Fibroblast of lung (primary cell): ENCODE measurements around the gene ZSCAN31. TPM values are rescaled to one million over a fixed set of nuclear protein-coding genes. Genes with fewer than 3 reads are reported as not detected.

Source experiments
- DNase-seq, 2 donors: peaks; one replicate each; pipeline versions ENCODE4 v3.0.0 to v3.0.0-alpha.2; 2010; ENCODE audit warnings: low read depth in 2 of 2
- H2AFZ ChIP-seq: 2 replicates; pipeline ENCODE4 v1.5.1; 2012; ENCODE audit warnings: low read length, control low read depth, inconsistent platforms
- H3K27ac ChIP-seq: 2 replicates; pipeline ENCODE4 v1.5.1; 2011; ENCODE audit warnings: low read length, control low read depth; ENCODE audit not compliant: insufficient read depth
- H3K27me3 ChIP-seq: 2 replicates; pipeline ENCODE4 v1.5.1; 2011; ENCODE audit warnings: mild to moderate bottlenecking, low read length; ENCODE audit not compliant: control insufficient read depth, insufficient read depth
- H3K36me3 ChIP-seq: 2 replicates; pipeline ENCODE4 v1.5.1; 2011; ENCODE audit warnings: low read length; ENCODE audit not compliant: control insufficient read depth, insufficient read depth
- H3K4me1 ChIP-seq: 2 replicates; pipeline ENCODE4 v1.5.1; 2011; ENCODE audit warnings: low read length; ENCODE audit not compliant: control insufficient read depth, insufficient read depth; ENCODE audit errors: extremely low read depth
- H3K4me2 ChIP-seq: 2 replicates; pipeline ENCODE4 v1.5.1; 2011; ENCODE audit warnings: low read length, control low read depth; ENCODE audit not compliant: insufficient read depth; ENCODE audit errors: extremely low read depth
- H3K4me3 ChIP-seq, 4 experiments: fragments of 200-600 bp in 1 of 4; sonication (generic) in 1 of 4; replicated peaks in 1 of 4; 2 replicates each; pipeline ENCODE4 v1.5.1; 2011 to 2016; ENCODE audit warnings: low read length in 4 of 4, low read depth in 3 of 4, mild to moderate bottlenecking in 3 of 4, control low read depth in 2 of 4, inconsistent platforms in 1 of 4, mixed read lengths in 1 of 4; ENCODE audit not compliant: insufficient read depth in 1 of 4; ENCODE audit errors: control extremely low read depth in 1 of 4
- H3K79me2 ChIP-seq: 2 replicates; pipeline ENCODE4 v1.5.1; 2012; ENCODE audit warnings: mild to moderate bottlenecking, low read length, inconsistent platforms; ENCODE audit not compliant: control insufficient read depth, insufficient read depth
- H3K9ac ChIP-seq: 2 replicates; pipeline ENCODE4 v1.5.1; 2011; ENCODE audit warnings: mild to moderate bottlenecking, low read length, control low read depth; ENCODE audit not compliant: insufficient read depth
- H3K9me3 ChIP-seq: 2 replicates; pipeline ENCODE4 v1.5.1; 2012; ENCODE audit warnings: low read depth, low read length; ENCODE audit not compliant: control insufficient read depth, insufficient read depth
- H4K20me1 ChIP-seq: 2 replicates; pipeline ENCODE4 v1.5.1; 2011; ENCODE audit warnings: low read length; ENCODE audit not compliant: control insufficient read depth, insufficient read depth; ENCODE audit errors: extremely low read depth
- EZH2 ChIP-seq: IDR thresholded peaks from 2 replicates; pipeline ENCODE4 v1.5.1; 2012; ENCODE audit warnings: low read length, control low read depth, mild to moderate bottlenecking; ENCODE audit errors: missing control alignments
- polyA plus RNA-seq, 2 donors: library from polyadenylated mRNA; depleted of rRNA in 1 of 2; stranded (reverse) in 1 of 2; unstranded in 1 of 2; fragments of >200 nt; gene quantifications; 2 replicates each; pipeline ENCODE4 v1.2.1, GENCODE V29; 2011 to 2012; ENCODE audit warnings: missing spikeins in 1 of 2
- total RNA-seq: library from RNA; depleted of rRNA; stranded (reverse); fragments of >200 nt; gene quantifications from 2 replicates; pipeline ENCODE4 v1.2.1, GENCODE V29; 2014
- TF ChIP-seq, protein P1 (sequence below), 2 donors: IDR thresholded peaks in 1 of 2; conservative IDR thresholded peaks in 1 of 2; 1 replicate in 1 of 2; 2 replicates in 1 of 2; pipeline ENCODE4 v1.5.1; 2011 to 2012; ENCODE audit warnings: low read length in 2 of 2, control low read depth in 1 of 2, inconsistent platforms in 1 of 2, low read depth in 1 of 2, mild to moderate bottlenecking in 1 of 2

ZSCAN31 gene
- total and polyA plus RNA-seq, 2 donors (not counting 1 experiment from before 2014, with no cell fraction given) = 2.9 to 5.0 TPM

DNA sequence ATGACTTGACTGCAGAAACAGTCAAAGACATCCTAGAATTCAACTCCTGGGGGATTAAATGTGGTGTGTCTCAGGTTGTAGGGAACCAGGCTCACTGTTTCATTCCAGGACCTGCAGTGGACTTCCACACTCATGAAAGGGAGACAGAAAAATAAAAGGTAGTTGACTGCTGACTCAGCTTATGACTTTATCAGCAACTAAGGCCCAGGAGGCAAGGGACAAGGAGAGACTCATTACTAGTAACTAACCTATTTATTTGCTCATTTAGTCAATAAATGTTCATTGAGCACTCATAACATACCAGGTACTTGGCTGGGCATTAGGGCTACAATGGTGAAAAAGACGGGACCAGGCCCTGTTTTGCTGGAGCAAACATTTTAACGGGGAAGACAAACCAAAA lies 2.9 kb downstream of the ZSCAN31 start:
- TF ChIP-seq, protein P1, sequence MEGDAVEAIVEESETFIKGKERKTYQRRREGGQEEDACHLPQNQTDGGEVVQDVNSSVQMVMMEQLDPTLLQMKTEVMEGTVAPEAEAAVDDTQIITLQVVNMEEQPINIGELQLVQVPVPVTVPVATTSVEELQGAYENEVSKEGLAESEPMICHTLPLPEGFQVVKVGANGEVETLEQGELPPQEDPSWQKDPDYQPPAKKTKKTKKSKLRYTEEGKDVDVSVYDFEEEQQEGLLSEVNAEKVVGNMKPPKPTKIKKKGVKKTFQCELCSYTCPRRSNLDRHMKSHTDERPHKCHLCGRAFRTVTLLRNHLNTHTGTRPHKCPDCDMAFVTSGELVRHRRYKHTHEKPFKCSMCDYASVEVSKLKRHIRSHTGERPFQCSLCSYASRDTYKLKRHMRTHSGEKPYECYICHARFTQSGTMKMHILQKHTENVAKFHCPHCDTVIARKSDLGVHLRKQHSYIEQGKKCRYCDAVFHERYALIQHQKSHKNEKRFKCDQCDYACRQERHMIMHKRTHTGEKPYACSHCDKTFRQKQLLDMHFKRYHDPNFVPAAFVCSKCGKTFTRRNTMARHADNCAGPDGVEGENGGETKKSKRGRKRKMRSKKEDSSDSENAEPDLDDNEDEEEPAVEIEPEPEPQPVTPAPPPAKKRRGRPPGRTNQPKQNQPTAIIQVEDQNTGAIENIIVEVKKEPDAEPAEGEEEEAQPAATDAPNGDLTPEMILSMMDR (conservative IDR thresholded peaks at IDR 0.05 in 1 of 2, IDR thresholded peaks at IDR 0.05 in 1 of 2; ENCODE audit: low read depth in 1 of 2, low read length in 2 of 2) = no peak
- H2AFZ ChIP-seq = no peak overlapping the region
- H3K27ac ChIP-seq = no peak overlapping the region
- no peaks in the 10 kb centered on the region for H3K9me3 ChIP-seq
- no peaks in the 10 kb centered on the region for H3K36me3 ChIP-seq
- no peak overlapping the region for H3K9ac ChIP-seq
- H3K4me1 ChIP-seq = peaks cover 8% of the 10 kb centered on the region
- no peaks in the 10 kb centered on the region for H4K20me1 ChIP-seq
- no peak overlapping the region for H3K4me3 ChIP-seq
- no peaks in the 10 kb centered on the region for H3K79me2 ChIP-seq
- DNase-seq = no peak
- H3K4me2 ChIP-seq = no peak overlapping the region
- H3K27me3 ChIP-seq = no peaks in the 10 kb centered on the region

DNA sequence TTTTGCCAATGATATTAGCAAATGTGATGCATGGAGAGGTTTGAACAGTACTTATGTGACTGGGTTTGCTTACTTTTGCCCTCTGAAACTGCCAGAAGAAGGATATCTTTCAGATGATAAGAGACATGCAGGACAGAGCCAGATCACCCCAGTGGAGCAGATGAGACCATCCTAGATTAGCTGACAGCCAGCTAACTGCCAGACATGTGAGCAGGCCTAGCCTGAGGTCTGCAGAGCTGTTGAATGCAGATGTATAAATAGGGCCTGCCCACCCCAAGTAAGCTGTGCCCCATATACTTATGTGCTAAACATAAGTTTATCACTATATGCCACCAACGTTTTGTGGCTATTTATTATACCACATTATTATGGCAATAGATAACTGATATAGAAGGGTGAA lies 5.9 kb downstream of the ZSCAN31 start:
- no peaks in the 10 kb centered on the region for H4K20me1 ChIP-seq
- no peak for TF ChIP-seq EZH2
- TF ChIP-seq, protein P1 (conservative IDR thresholded peaks at IDR 0.05 in 1 of 2, IDR thresholded peaks at IDR 0.05 in 1 of 2; ENCODE audit: low read depth in 1 of 2, low read length in 2 of 2) = no peak

DNA sequence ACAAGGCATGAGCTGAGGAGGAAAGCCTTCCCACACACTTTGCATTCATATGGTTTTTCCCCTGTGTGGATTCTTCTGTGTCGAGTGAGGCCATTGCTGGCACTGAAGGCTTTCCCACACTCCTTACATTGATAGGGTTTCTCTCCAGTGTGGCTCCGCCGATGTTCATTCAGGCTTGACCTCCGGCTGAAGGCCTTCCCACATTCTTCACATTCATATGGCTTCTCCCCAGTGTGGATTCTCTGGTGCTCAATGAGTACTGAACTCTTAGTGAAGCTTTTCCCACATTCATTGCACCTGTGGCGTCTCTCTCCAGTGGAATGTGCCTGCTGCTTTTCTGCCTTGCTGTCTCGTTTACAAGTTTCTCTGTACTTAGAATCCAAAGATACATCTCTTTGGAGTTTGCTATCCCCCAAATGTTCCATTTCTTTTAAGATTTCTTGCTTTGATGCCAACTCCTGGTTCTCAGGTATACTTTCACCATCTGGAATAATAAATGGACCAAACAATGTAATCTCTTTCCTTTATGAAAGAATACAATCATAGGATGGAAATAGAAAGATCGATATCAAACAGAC lies 9.5 kb downstream of the ZSCAN31 start:
- Histone ChIP-seq H3K4me3 (no peak overlapping the region), H3K27me3 (no peaks in the 10 kb centered on the region), H3K9me3 (peaks cover 1% of the 10 kb centered on the region), H3K27ac (no peak overlapping the region), H3K36me3 (no peaks in the 10 kb centered on the region), H3K9ac (no peak overlapping the region), H3K79me2 (no peaks in the 10 kb centered on the region), H2AFZ (no peak overlapping the region), H3K4me1 (no peaks in the 10 kb centered on the region), H4K20me1 (no peaks in the 10 kb centered on the region), H3K4me2 (no peak overlapping the region)
- DNase-seq = no peak
- TF ChIP-seq, protein P1 (conservative IDR thresholded peaks at IDR 0.05 in 1 of 2, IDR thresholded peaks at IDR 0.05 in 1 of 2; ENCODE audit: low read depth in 1 of 2, low read length in 2 of 2) = no peak
- TF ChIP-seq EZH2 = no peak

More for the DNA sequence above, 5.9 kb downstream of the ZSCAN31 start:
- no peak for DNase-seq
- Histone ChIP-seq H2AFZ (no peak overlapping the region), H3K36me3 (no peaks in the 10 kb centered on the region), H3K4me2 (no peak overlapping the region), H3K79me2 (no peaks in the 10 kb centered on the region), H3K9ac (no peak overlapping the region), H3K4me3 (no peak overlapping the region), H3K27ac (no peak overlapping the region), H3K27me3 (no peaks in the 10 kb centered on the region), H3K9me3 (peaks cover 1% of the 10 kb centered on the region), H3K4me1 (peaks cover under 1% of the 10 kb centered on the region)
